Endothelial cell of umbilical vein (primary cell): ENCODE measurements around the gene CXCL14.
A peak's percentile ranks its signal among the peaks of the same experiment; 100 is the strongest.

Experiments
- GATA2 ChIP-seq: IDR thresholded peaks from 2 replicates; pipeline ENCODE4 v1.7.0; 2011; ENCODE audit warnings: low read depth, mild to moderate bottlenecking, moderate library complexity, mixed read lengths, low read length; ENCODE audit not compliant: insufficient read length, insufficient read depth
- MYC ChIP-seq: IDR thresholded peaks from one replicate; pipeline ENCODE4 v1.6.1; 2011; ENCODE audit warnings: mild to moderate bottlenecking, low read depth, low read length
- POLR2A ChIP-seq: IDR thresholded peaks from 2 replicates; pipeline ENCODE4 v1.6.1; 2012; ENCODE audit warnings: low read depth, mild to moderate bottlenecking, control low read depth, low read length
- POLR2AphosphoS5 ChIP-seq: IDR thresholded peaks from 2 replicates; pipeline ENCODE4 v1.6.1; 2012; ENCODE audit warnings: low read depth, mild to moderate bottlenecking, control low read depth, low read length, moderate library complexity; ENCODE audit not compliant: insufficient read depth
- TF ChIP-seq, protein P1 (sequence below), 2 donors: IDR thresholded peaks; 1 replicate in 1 of 2; 2 replicates in 1 of 2; pipeline ENCODE4 v1.5.1; 2011; ENCODE audit warnings: low read length in 2 of 2, mild to moderate bottlenecking in 2 of 2, moderate library complexity in 2 of 2, control low read depth in 1 of 2, inconsistent platforms in 1 of 2, low read depth in 1 of 2; ENCODE audit not compliant: insufficient read depth in 1 of 2; ENCODE audit errors: extremely low read depth in 1 of 2

DNA sequence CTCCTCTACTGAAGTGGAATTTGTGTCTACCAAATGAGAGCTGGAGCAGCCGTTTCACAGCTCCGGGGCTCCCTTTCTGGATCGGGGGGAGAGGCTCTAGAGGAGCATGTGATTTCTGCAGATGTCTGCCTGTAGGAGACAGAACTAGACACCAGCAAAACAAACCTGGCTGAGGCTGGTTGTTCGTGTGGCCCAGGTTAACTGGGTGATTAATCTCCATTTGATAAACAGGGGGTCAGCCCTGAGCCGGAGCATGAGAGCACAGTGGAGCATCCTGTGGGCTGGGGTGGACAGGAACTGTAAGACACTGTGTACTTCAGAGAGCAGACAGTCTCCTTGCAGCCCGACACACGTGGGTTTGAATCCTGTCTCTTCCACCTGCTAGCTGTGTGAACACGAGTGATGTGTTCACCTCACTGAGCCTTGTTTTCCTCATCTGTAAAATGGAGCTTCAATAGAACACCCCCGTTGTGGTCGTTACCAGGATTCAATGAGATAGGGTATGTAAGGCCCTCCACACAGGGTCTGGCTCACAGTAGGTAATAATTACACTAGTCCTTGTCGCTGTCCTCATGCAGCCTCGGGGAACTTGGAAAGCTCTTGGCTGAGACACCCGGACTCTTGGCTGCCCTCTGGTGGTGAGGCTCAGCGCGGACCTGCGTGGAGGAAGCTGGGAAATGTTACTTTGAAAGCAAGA, 12.9 kb downstream of the CXCL14 start:
- TF ChIP-seq, protein P1, sequence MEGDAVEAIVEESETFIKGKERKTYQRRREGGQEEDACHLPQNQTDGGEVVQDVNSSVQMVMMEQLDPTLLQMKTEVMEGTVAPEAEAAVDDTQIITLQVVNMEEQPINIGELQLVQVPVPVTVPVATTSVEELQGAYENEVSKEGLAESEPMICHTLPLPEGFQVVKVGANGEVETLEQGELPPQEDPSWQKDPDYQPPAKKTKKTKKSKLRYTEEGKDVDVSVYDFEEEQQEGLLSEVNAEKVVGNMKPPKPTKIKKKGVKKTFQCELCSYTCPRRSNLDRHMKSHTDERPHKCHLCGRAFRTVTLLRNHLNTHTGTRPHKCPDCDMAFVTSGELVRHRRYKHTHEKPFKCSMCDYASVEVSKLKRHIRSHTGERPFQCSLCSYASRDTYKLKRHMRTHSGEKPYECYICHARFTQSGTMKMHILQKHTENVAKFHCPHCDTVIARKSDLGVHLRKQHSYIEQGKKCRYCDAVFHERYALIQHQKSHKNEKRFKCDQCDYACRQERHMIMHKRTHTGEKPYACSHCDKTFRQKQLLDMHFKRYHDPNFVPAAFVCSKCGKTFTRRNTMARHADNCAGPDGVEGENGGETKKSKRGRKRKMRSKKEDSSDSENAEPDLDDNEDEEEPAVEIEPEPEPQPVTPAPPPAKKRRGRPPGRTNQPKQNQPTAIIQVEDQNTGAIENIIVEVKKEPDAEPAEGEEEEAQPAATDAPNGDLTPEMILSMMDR (IDR thresholded peaks at IDR 0.05; ENCODE audit: extremely low read depth in 1 of 2, insufficient read depth in 1 of 2, low read depth in 1 of 2, low read length in 2 of 2): peak; percentile 90 to 93
- no peak for TF ChIP-seq POLR2A
- no peak for TF ChIP-seq GATA2
- TF ChIP-seq MYC: no peak
- no peak for TF ChIP-seq POLR2AphosphoS5
